ENCODE data around the gene ZNF710. TPM values are rescaled to one million over a fixed set of nuclear protein-coding genes. Genes with fewer than 3 reads are reported as not detected.
"Not testable (repeated sequence)": the region's sequence is repeated elsewhere in the genome, so short reads cannot be mapped to it uniquely, and the experiment has no call there.

ZNF710 gene
- total RNA-seq, 1 experiment from 2014 or later, result 11.3 TPM

- in situ Hi-C loops (cut with HindIII; ENCODE audit: low pct_unique_long_range_greater_than_20kb, low sequenced_read_pairs), result no loop called here
- DNase-seq (ENCODE audit: low read depth), result no peak
Measured at GRCh38 chr15:90103701-90104329, 102.7 kb downstream of the ZNF710 start.

GRCh38 chr15:90104551-90104950 is 103.4 kb downstream of the ZNF710 start:
- in situ Hi-C loops (cut with HindIII; ENCODE audit: low pct_unique_long_range_greater_than_20kb, low sequenced_read_pairs), result no loop called here
- DNase-seq (ENCODE audit: low read depth), result no peak

GRCh38 chr15:90105521-90105920 is 104.4 kb downstream of the ZNF710 start:
- in situ Hi-C loops (cut with HindIII; ENCODE audit: low pct_unique_long_range_greater_than_20kb, low sequenced_read_pairs), result no loop called here
- no peak for DNase-seq (ENCODE audit: low read depth)

GRCh38 chr15:90106522-90107117 is 105.5 kb downstream of the ZNF710 start:
- peak; percentile 69 for DNase-seq (ENCODE audit: low read depth)
- in situ Hi-C loops (cut with HindIII; ENCODE audit: low pct_unique_long_range_greater_than_20kb, low sequenced_read_pairs), result no loop called here

GRCh38 chr15:90108038-90108437 is 106.9 kb downstream of the ZNF710 start:
- in situ Hi-C loops (cut with HindIII; ENCODE audit: low pct_unique_long_range_greater_than_20kb, low sequenced_read_pairs); DNase-seq (ENCODE audit: low read depth): not testable (repeated sequence)

GRCh38 chr15:90109163-90109751 is 108.1 kb downstream of the ZNF710 start:
- in situ Hi-C loops (cut with HindIII; ENCODE audit: low pct_unique_long_range_greater_than_20kb, low sequenced_read_pairs); DNase-seq (ENCODE audit: low read depth): not testable (repeated sequence)

GRCh38 chr15:90113166-90113565 is 112.0 kb downstream of the ZNF710 start:
- DNase-seq (ENCODE audit: low read depth), result no peak
- in situ Hi-C loops (cut with HindIII; ENCODE audit: low pct_unique_long_range_greater_than_20kb, low sequenced_read_pairs), result no loop called here

- in situ Hi-C loops (cut with HindIII; ENCODE audit: low pct_unique_long_range_greater_than_20kb, low sequenced_read_pairs), result no loop called here
- no peak for DNase-seq (ENCODE audit: low read depth)
Measured at GRCh38 chr15:90114451-90114901, 113.4 kb downstream of the ZNF710 start.

- DNase-seq (ENCODE audit: low read depth), result no peak
- in situ Hi-C loops (cut with HindIII; ENCODE audit: low pct_unique_long_range_greater_than_20kb, low sequenced_read_pairs), result no loop called here
Measured at GRCh38 chr15:90115783-90116182, 114.7 kb downstream of the ZNF710 start.

- in situ Hi-C loops (cut with HindIII; ENCODE audit: low pct_unique_long_range_greater_than_20kb, low sequenced_read_pairs), result no loop called here
- no peak for DNase-seq (ENCODE audit: low read depth)
Measured at GRCh38 chr15:90119367-90119766, 118.2 kb downstream of the ZNF710 start.

- no peak for DNase-seq (ENCODE audit: low read depth)
- in situ Hi-C loops (cut with HindIII; ENCODE audit: low pct_unique_long_range_greater_than_20kb, low sequenced_read_pairs), result no loop called here
Measured at GRCh38 chr15:90121086-90121485, 120.0 kb downstream of the ZNF710 start.

- DNase-seq (ENCODE audit: low read depth), result no peak
- in situ Hi-C loops (cut with HindIII; ENCODE audit: low pct_unique_long_range_greater_than_20kb, low sequenced_read_pairs), result no loop called here
Measured at GRCh38 chr15:90124507-90124906, 123.4 kb downstream of the ZNF710 start.

GRCh38 chr15:90126022-90126421 is 124.9 kb downstream of the ZNF710 start:
- in situ Hi-C loops (cut with HindIII; ENCODE audit: low pct_unique_long_range_greater_than_20kb, low sequenced_read_pairs), result no loop called here
- DNase-seq (ENCODE audit: low read depth), result no peak

- no peak for DNase-seq (ENCODE audit: low read depth)
- in situ Hi-C loops (cut with HindIII; ENCODE audit: low pct_unique_long_range_greater_than_20kb, low sequenced_read_pairs), result no loop called here
Measured at GRCh38 chr15:90126596-90127435, 125.7 kb downstream of the ZNF710 start.

GRCh38 chr15:90130291-90130690 is 129.2 kb downstream of the ZNF710 start:
- in situ Hi-C loops (cut with HindIII; ENCODE audit: low pct_unique_long_range_greater_than_20kb, low sequenced_read_pairs), result no loop called here
- DNase-seq (ENCODE audit: low read depth), result no peak
